Superior temporal gyrus (tissue), 1 donor: Measurements from ENCODE around the gene RING1.
"Not testable (repeated sequence)": the region's sequence is repeated elsewhere in the genome, so short reads cannot be mapped to it uniquely, and the experiment has no call there.

Experiments
- DNase-seq: peaks from one replicate; pipeline ENCODE4 v3.0.0-alpha.2; 2016; ENCODE audit errors: extremely low spot score

RING1 gene

GRCh38 chr6:33206027-33206863 is 2.1 kb upstream of the RING1 start:
- DNase-seq = no peak

- DNase-seq = no peak
Observed at GRCh38 chr6:33206864-33207551, 1.3 kb upstream of the RING1 start.

GRCh38 chr6:33207552-33208090 is 679 bp upstream of the RING1 start:
- no peak for DNase-seq

- no peak for DNase-seq
Observed at GRCh38 chr6:33209856-33210255, 1.6 kb downstream of the RING1 start.

GRCh38 chr6:33211136-33211535 is 2.8 kb downstream of the RING1 start:
- DNase-seq = no peak

- DNase-seq = no peak
Observed at GRCh38 chr6:33211666-33212422, 3.5 kb downstream of the RING1 start.

GRCh38 chr6:33212857-33213165 is 4.5 kb downstream of the RING1 start:
- DNase-seq = no peak

- DNase-seq = no peak
Observed at GRCh38 chr6:33213166-33213988, 5.1 kb downstream of the RING1 start.

GRCh38 chr6:33213989-33214335 is 5.7 kb downstream of the RING1 start:
- no peak for DNase-seq

- no peak for DNase-seq
Observed at GRCh38 chr6:33215271-33216116, 7.2 kb downstream of the RING1 start.

GRCh38 chr6:33216117-33216649 is 7.9 kb downstream of the RING1 start:
- DNase-seq = no peak

GRCh38 chr6:33217246-33217645 is 8.9 kb downstream of the RING1 start:
- no peak for DNase-seq

- no peak for DNase-seq
Observed at GRCh38 chr6:33217681-33218080, 9.4 kb downstream of the RING1 start.

GRCh38 chr6:33226503-33227120 is 18.3 kb downstream of the RING1 start:
- not testable (repeated sequence) for DNase-seq

GRCh38 chr6:33235221-33235634 is 26.9 kb downstream of the RING1 start:
- DNase-seq = no peak

- DNase-seq = no peak
Observed at GRCh38 chr6:33236328-33236727, 28.0 kb downstream of the RING1 start.

GRCh38 chr6:33236852-33237251 is 28.6 kb downstream of the RING1 start:
- DNase-seq = no peak

- DNase-seq = no peak
Observed at GRCh38 chr6:33237741-33238140, 29.4 kb downstream of the RING1 start.

GRCh38 chr6:33241968-33242367 is 33.7 kb downstream of the RING1 start:
- DNase-seq = no peak

- no peak for DNase-seq
Observed at GRCh38 chr6:33243476-33243875, 35.2 kb downstream of the RING1 start.
